ENCODE data around the gene SLC17A6.

GRCh38 chr11:22405377-22405776 is 67.2 kb downstream of the SLC17A6 start:
- TF ChIP-seq, protein P1, sequence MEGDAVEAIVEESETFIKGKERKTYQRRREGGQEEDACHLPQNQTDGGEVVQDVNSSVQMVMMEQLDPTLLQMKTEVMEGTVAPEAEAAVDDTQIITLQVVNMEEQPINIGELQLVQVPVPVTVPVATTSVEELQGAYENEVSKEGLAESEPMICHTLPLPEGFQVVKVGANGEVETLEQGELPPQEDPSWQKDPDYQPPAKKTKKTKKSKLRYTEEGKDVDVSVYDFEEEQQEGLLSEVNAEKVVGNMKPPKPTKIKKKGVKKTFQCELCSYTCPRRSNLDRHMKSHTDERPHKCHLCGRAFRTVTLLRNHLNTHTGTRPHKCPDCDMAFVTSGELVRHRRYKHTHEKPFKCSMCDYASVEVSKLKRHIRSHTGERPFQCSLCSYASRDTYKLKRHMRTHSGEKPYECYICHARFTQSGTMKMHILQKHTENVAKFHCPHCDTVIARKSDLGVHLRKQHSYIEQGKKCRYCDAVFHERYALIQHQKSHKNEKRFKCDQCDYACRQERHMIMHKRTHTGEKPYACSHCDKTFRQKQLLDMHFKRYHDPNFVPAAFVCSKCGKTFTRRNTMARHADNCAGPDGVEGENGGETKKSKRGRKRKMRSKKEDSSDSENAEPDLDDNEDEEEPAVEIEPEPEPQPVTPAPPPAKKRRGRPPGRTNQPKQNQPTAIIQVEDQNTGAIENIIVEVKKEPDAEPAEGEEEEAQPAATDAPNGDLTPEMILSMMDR (IDR thresholded peaks at IDR 0.05; ENCODE audit: low read length), result no peak
- no peak for TF ChIP-seq EZH2phosphoT487 (IDR thresholded peaks at IDR 0.05; ENCODE audit: low read length)

Data from MM.1S (cell line).